Gastroesophageal sphincter (tissue), 3 donors: ENCODE results near the gene AIRE.

Experiments used
- POLR2A ChIP-seq, 2 donors: fragments of 450-650 bp; IDR thresholded peaks; one replicate each; pipeline ENCODE4 v1.6.1; 2017; ENCODE audit warnings: antibody characterized with exemption in 2 of 2, mild to moderate bottlenecking in 2 of 2, moderate library complexity in 1 of 2
- TF ChIP-seq, protein P1 (sequence below), 4 experiments: fragments of 200-600 bp in 2 of 4; fragments of 450-650 bp in 2 of 4; sonication (generic) in 1 of 4; IDR thresholded peaks; one replicate each; pipeline ENCODE4 v1.5.1; 2017 to 2019; ENCODE audit warnings: antibody characterized with exemption in 4 of 4, mild to moderate bottlenecking in 2 of 4, moderate library complexity in 2 of 4

DNA sequence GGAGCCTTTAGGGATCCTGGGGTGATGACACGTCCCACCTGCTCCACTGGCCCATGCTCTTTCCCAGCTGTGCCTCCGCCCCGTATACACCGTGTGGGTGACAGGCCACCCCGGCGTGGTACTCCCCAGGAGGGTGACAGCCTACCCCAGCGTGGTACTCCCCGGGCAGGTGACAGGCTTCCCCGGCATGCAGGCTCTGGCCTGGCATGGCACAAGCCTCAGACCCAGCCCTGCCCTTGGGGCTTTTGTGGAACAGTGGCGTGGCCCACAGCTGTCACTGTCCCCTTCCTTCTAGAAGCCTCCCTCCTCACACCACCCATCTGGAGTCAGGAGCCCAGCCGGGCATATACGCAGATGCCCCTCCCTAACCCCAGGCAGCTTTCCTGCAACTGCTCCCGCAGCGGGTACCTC lies 9.5 kb downstream of the AIRE start:
- TF ChIP-seq POLR2A (IDR thresholded peaks at IDR 0.05): no peak
- TF ChIP-seq, protein P1, sequence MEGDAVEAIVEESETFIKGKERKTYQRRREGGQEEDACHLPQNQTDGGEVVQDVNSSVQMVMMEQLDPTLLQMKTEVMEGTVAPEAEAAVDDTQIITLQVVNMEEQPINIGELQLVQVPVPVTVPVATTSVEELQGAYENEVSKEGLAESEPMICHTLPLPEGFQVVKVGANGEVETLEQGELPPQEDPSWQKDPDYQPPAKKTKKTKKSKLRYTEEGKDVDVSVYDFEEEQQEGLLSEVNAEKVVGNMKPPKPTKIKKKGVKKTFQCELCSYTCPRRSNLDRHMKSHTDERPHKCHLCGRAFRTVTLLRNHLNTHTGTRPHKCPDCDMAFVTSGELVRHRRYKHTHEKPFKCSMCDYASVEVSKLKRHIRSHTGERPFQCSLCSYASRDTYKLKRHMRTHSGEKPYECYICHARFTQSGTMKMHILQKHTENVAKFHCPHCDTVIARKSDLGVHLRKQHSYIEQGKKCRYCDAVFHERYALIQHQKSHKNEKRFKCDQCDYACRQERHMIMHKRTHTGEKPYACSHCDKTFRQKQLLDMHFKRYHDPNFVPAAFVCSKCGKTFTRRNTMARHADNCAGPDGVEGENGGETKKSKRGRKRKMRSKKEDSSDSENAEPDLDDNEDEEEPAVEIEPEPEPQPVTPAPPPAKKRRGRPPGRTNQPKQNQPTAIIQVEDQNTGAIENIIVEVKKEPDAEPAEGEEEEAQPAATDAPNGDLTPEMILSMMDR (IDR thresholded peaks at IDR 0.05): no peak
